GM12878 (cell line): ENCODE data around the gene DGKQ. TPM values are rescaled to one million over a fixed set of nuclear protein-coding genes. Genes with fewer than 3 reads are reported as not detected.

Experiments
- ATAC-seq: fragments of 200-7000 bp; cut with Tn5 transposase; 3 replicates; pipeline ENCODE4 v1.9.1; 2020; ENCODE audit warnings: mild to moderate bottlenecking, moderate library complexity
- BruUV-seq: library from RNA; stranded (reverse); fragments of 400-500 nt; replicated peaks from 2 replicates; lab custom pipeline; 2021; lab: Mats Ljungman, UMichigan
- CTCF ChIA-PET: fragments of 300-600 bp; sonication (Branson Sonifier 250); formaldehyde crosslinking; extraction: SDS; loops from one replicate; lab custom pipeline; 2021; ENCODE audit warnings: inconsistent platforms; lab: Yijun Ruan, JAX
- POLR2A ChIA-PET: fragments of 350-600 bp; formaldehyde crosslinking; extraction: SDS; loops from one replicate; lab custom pipeline; 2021; ENCODE audit warnings: inconsistent platforms; lab: Charles Lee
- RAD21 ChIA-PET: fragments of 300-600 bp; sonication (Branson Sonifier 250); formaldehyde crosslinking; loops from one replicate; lab custom pipeline; 2023; ENCODE audit warnings: antibody characterized with exemption; ENCODE audit not compliant: unreplicated experiment; lab: Charles Lee
- SMC1A ChIA-PET: fragments of 300-600 bp; sonication (Branson Sonifier 250); formaldehyde crosslinking; loops from one replicate; lab custom pipeline; 2023; ENCODE audit not compliant: unreplicated experiment, uncharacterized antibody; lab: Charles Lee
- DNase-seq: peaks from one replicate; pipeline ENCODE4 v3.0.0-alpha.2; 2011; ENCODE audit warnings: low read depth, low spot score
- FAIRE-seq: peaks from 3 replicates; lab custom pipeline; 2011; peaks lifted over from hg19 to GRCh38; lab: Jason Lieb, UNC
- H2AFZ ChIP-seq: 2 replicates; pipeline ENCODE4 v1.6.0; 2011; ENCODE audit warnings: low read depth, low read length, control low read depth; ENCODE audit not compliant: control insufficient read depth
- H3K27ac ChIP-seq: 2 replicates; pipeline ENCODE4 v1.5.1; 2011; ENCODE audit warnings: control low read depth; ENCODE audit not compliant: control insufficient read depth, insufficient read depth
- H3K27me3 ChIP-seq, 2 experiments: replicated peaks in 1 of 2; 2 replicates each; pipeline versions ENCODE4 v1.6.0 to v1.6.1; 2011; ENCODE audit warnings: low read length in 1 of 2; ENCODE audit not compliant: control insufficient read depth in 2 of 2, insufficient read depth in 2 of 2
- H3K36me3 ChIP-seq, 2 experiments: 2 replicates each; pipeline ENCODE4 v1.5.1; 2011; ENCODE audit warnings: low read length in 1 of 2; ENCODE audit not compliant: control insufficient read depth in 2 of 2, insufficient read depth in 2 of 2
- H3K4me1 ChIP-seq: 2 replicates; pipeline ENCODE4 v1.6.1; 2011; ENCODE audit warnings: mild to moderate bottlenecking, low read length, moderate library complexity, mixed read lengths; ENCODE audit not compliant: control insufficient read depth, insufficient read depth
- H3K4me2 ChIP-seq: 2 replicates; pipeline ENCODE4 v1.6.0; 2011; ENCODE audit warnings: control low read depth; ENCODE audit not compliant: control insufficient read depth, insufficient read depth
- H3K4me3 ChIP-seq: fragments of 200-600 bp; sonication (generic); 2 replicates; pipeline ENCODE4 v1.5.1; 2016
- H3K79me2 ChIP-seq: 2 replicates; pipeline ENCODE4 v1.6.0; 2011; ENCODE audit warnings: low read length; ENCODE audit not compliant: control insufficient read depth, insufficient read depth
- H3K9ac ChIP-seq: 2 replicates; pipeline ENCODE4 v1.8.0; 2011; ENCODE audit warnings: low read length, control low read depth, mixed read lengths; ENCODE audit not compliant: control insufficient read depth, insufficient read depth
- H3K9me3 ChIP-seq: replicated peaks from 3 replicates; pipeline ENCODE4 v1.5.1; 2011; ENCODE audit warnings: mild to moderate bottlenecking, low read length; ENCODE audit not compliant: control insufficient read depth, insufficient read depth
- H4K20me1 ChIP-seq: 2 replicates; pipeline ENCODE4 v1.6.0; 2011; ENCODE audit not compliant: control insufficient read depth, insufficient read depth
- CHD4 ChIP-seq: fragments of 200-600 bp; sonication (generic); IDR thresholded peaks from 2 replicates; pipeline ENCODE4 v1.6.1; 2016; ENCODE audit warnings: mild to moderate bottlenecking
- EZH2 ChIP-seq: IDR thresholded peaks from 2 replicates; pipeline ENCODE4 v1.6.1; 2012; ENCODE audit warnings: low read depth, mild to moderate bottlenecking, control low read depth, inconsistent platforms, low read length, borderline replicate concordance; ENCODE audit not compliant: control insufficient read depth
- HDAC6 ChIP-seq: fragments of 200-600 bp; sonication (generic); IDR thresholded peaks from one replicate; pipeline ENCODE4 v1.8.0; 2017; ENCODE audit warnings: antibody characterized with exemption; ENCODE audit not compliant: unreplicated experiment
- HDGF ChIP-seq: fragments of 450-650 bp; IDR thresholded peaks from 2 replicates; pipeline ENCODE4 v1.6.1; 2016; ENCODE audit warnings: antibody characterized with exemption
- NFIC ChIP-seq: IDR thresholded peaks from 2 replicates; pipeline ENCODE4 v1.6.1; 2012; ENCODE audit warnings: low read depth, mild to moderate bottlenecking, inconsistent platforms, low read length, moderate library complexity
- POLR2AphosphoS5 ChIP-seq: IDR thresholded peaks from 2 replicates; pipeline ENCODE4 v1.6.1; 2011; ENCODE audit warnings: mild to moderate bottlenecking, low read length, inconsistent platforms
- RAD21 ChIP-seq: IDR thresholded peaks from 2 replicates; pipeline ENCODE4 v1.6.1; 2011; ENCODE audit warnings: mild to moderate bottlenecking, low read depth, low read length, moderate library complexity; ENCODE audit not compliant: insufficient read depth
- RFX5 ChIP-seq: IDR thresholded peaks from 2 replicates; pipeline ENCODE4 v1.6.1; 2011; ENCODE audit warnings: low read depth, low read length, improper control_type of control experiment
- RUNX3 ChIP-seq: IDR thresholded peaks from 2 replicates; pipeline ENCODE4 v1.6.1; 2012; ENCODE audit warnings: low read length, inconsistent platforms
- SMC3 ChIP-seq: IDR thresholded peaks from 2 replicates; pipeline ENCODE4 v1.6.1; 2011; ENCODE audit warnings: low read length, improper control_type of control experiment, borderline replicate concordance
- SPI1 ChIP-seq: IDR thresholded peaks from 2 replicates; pipeline ENCODE4 v1.6.1; 2011; ENCODE audit warnings: low read depth, mild to moderate bottlenecking, low read length, moderate library complexity, borderline replicate concordance; ENCODE audit not compliant: insufficient read depth
- TAF1 ChIP-seq: IDR thresholded peaks from 2 replicates; pipeline ENCODE4 v1.6.1; 2011; ENCODE audit warnings: mild to moderate bottlenecking, low read depth, low read length, borderline replicate concordance
- WRNIP1 ChIP-seq: IDR thresholded peaks from 2 replicates; pipeline ENCODE4 v1.6.1; 2011; ENCODE audit warnings: low read depth, low read length, improper control_type of control experiment, borderline replicate concordance
- WGBS: methylation state at CpG from one replicate; pipeline ENCODE4 v1.1.6; 2016; ENCODE audit warnings: low lambda C conversion rate; ENCODE audit not compliant: insufficient replicate concordance, insufficient coverage; ENCODE audit errors: missing lambda C conversion rate; 5-methylcytosine and 5-hydroxymethylcytosine counted together
- in situ Hi-C: fragments of 300-500 bp; cut with MboI; formaldehyde crosslinking; loops from 9 replicates; pipeline ENCODE4 v1.14.3; 2018; ENCODE audit warnings: mixed read lengths
- intact Hi-C: fragments of 100-400 bp; cut with micrococcal nuclease; formaldehyde crosslinking; loops from one replicate; pipeline ENCODE4 v1.14.2; 2022; ENCODE audit not compliant: unreplicated experiment
- polyA plus RNA-seq, 11 experiments: library from polyadenylated mRNA; depleted of rRNA in 4 of 11; unstranded in 6 of 11; stranded (reverse) in 5 of 11; fragments of >200 nt; fragmentation: Nextera tagmentation in 4 of 11; fragmentation: Illumina TruSeq in 1 of 11; extraction: Ambion mirVana in 4 of 11; extraction: Trizol in 1 of 11; gene quantifications; 1 replicate in 1 of 11; 2 replicates in 10 of 11; pipeline versions ENCODE4 v1.2.1 to v1.2.3, GENCODE V29; 2011 to 2016; ENCODE audit warnings: inconsistent platforms in 2 of 11, missing spikeins in 2 of 11, low read depth in 1 of 11
- total RNA-seq, 4 experiments: library from RNA; depleted of rRNA in 3 of 4; stranded (reverse); fragments of >200 nt in 3 of 4; fragmentation: Illumina TruSeq in 1 of 4; extraction: Trizol in 1 of 4; gene quantifications; 2 replicates each; pipeline versions ENCODE4 v1.2.1 to v1.2.3, GENCODE V29; 2013 to 2021
- TF ChIP-seq, protein P1 (sequence below): fragments of 450-650 bp; conservative IDR thresholded peaks from 2 replicates; pipeline ENCODE4 v1.6.1; 2017; ENCODE audit warnings: mild to moderate bottlenecking, moderate library complexity
- TF ChIP-seq, protein P2 (sequence below): fragments of 450-650 bp; IDR thresholded peaks from 2 replicates; pipeline ENCODE4 v1.6.1; 2016; ENCODE audit warnings: mild to moderate bottlenecking
- TF ChIP-seq, protein P3 (sequence below): IDR thresholded peaks from 2 replicates; pipeline ENCODE4 v1.6.1; 2011; ENCODE audit warnings: borderline replicate concordance, low read depth, mild to moderate bottlenecking, moderate library complexity, low read length; ENCODE audit not compliant: insufficient read depth, poor library complexity, severe bottlenecking
- TF ChIP-seq, protein P4 (sequence below): fragments of 450-650 bp; IDR thresholded peaks from 2 replicates; pipeline ENCODE4 v1.6.1; 2016; ENCODE audit warnings: mild to moderate bottlenecking

DGKQ gene
- total and polyA plus RNA-seq, 10 of the 15 experiments (the other 5 are each of a cell fraction or from before 2014, with no cell fraction given), result 0.11 to 10.5 (median 1.4) TPM

DNA sequence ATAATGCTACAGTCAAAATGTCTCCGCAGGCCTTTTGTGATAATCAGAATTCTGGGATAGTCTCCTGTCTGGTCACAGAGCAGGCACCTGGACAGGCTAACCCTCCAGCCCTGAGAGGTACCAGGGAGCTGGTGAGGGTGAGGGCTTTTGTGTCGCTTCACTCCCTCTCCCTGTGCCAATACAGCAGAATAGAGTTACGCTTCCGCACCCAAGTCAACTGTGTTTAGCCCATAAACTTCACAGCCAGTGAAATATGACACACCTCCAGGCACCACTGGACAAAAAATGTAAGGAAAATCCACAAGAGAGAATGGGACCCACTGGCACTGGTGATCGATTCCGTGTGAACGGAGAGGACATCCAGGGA lies 42.6 kb downstream of the DGKQ start:
- peak overlapping the region; percentile 90; the same call in 1 of the 2 replicates for H3K27ac ChIP-seq
- no peak for ATAC-seq
- TF ChIP-seq SMC3 (no peak), RFX5 (no peak), TAF1 (no peak), HDAC6 (no peak), POLR2AphosphoS5 (no peak), RUNX3 (peak; percentile 36), EZH2 (no peak), CHD4 (no peak), WRNIP1 (no peak), SPI1 (no peak), RAD21 (no peak), NFIC (0 out of 2 replicates have a peak, but pooled peaks have one; percentile 20), HDGF (no peak)
- TF ChIP-seq, protein P1, sequence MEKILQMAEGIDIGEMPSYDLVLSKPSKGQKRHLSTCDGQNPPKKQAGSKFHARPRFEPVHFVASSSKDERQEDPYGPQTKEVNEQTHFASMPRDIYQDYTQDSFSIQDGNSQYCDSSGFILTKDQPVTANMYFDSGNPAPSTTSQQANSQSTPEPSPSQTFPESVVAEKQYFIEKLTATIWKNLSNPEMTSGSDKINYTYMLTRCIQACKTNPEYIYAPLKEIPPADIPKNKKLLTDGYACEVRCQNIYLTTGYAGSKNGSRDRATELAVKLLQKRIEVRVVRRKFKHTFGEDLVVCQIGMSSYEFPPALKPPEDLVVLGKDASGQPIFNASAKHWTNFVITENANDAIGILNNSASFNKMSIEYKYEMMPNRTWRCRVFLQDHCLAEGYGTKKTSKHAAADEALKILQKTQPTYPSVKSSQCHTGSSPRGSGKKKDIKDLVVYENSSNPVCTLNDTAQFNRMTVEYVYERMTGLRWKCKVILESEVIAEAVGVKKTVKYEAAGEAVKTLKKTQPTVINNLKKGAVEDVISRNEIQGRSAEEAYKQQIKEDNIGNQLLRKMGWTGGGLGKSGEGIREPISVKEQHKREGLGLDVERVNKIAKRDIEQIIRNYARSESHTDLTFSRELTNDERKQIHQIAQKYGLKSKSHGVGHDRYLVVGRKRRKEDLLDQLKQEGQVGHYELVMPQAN, result no peak
- TF ChIP-seq, protein P2, sequence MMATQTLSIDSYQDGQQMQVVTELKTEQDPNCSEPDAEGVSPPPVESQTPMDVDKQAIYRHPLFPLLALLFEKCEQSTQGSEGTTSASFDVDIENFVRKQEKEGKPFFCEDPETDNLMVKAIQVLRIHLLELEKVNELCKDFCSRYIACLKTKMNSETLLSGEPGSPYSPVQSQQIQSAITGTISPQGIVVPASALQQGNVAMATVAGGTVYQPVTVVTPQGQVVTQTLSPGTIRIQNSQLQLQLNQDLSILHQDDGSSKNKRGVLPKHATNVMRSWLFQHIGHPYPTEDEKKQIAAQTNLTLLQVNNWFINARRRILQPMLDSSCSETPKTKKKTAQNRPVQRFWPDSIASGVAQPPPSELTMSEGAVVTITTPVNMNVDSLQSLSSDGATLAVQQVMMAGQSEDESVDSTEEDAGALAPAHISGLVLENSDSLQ, result no peak
- TF ChIP-seq, protein P3, sequence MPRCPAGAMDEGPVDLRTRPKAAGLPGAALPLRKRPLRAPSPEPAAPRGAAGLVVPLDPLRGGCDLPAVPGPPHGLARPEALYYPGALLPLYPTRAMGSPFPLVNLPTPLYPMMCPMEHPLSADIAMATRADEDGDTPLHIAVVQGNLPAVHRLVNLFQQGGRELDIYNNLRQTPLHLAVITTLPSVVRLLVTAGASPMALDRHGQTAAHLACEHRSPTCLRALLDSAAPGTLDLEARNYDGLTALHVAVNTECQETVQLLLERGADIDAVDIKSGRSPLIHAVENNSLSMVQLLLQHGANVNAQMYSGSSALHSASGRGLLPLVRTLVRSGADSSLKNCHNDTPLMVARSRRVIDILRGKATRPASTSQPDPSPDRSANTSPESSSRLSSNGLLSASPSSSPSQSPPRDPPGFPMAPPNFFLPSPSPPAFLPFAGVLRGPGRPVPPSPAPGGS, result no peak
- TF ChIP-seq, protein P4, sequence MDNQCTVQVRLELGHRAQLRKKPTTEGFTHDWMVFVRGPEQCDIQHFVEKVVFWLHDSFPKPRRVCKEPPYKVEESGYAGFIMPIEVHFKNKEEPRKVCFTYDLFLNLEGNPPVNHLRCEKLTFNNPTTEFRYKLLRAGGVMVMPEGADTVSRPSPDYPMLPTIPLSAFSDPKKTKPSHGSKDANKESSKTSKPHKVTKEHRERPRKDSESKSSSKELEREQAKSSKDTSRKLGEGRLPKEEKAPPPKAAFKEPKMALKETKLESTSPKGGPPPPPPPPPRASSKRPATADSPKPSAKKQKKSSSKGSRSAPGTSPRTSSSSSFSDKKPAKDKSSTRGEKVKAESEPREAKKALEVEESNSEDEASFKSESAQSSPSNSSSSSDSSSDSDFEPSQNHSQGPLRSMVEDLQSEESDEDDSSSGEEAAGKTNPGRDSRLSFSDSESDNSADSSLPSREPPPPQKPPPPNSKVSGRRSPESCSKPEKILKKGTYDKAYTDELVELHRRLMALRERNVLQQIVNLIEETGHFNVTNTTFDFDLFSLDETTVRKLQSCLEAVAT, result peak; percentile 87
- ChIA-PET RAD21 (interaction anchor here (8.6 kb wide), 1 partner anchor 56 kb away, joined by 48 read pairs; the partner anchor contains the start of gene IDUA), CTCF (interaction anchor here (1.0 to 1.4 kb wide), 3 partner anchors 34 to 56 kb away, joined by 3 to 6 read pairs (median 5); partner anchors contain the start of gene IDUA), POLR2A (interaction anchor here (1.2 to 1.9 kb wide), 2 partner anchors 8 to 9 kb away, joined by 4 read pairs; no protein-coding TSS in a partner anchor), SMC1A (interaction anchor here (0.9 to 1.5 kb wide), 3 partner anchors 10 to 56 kb away, joined by 3 to 4 read pairs (median 3); partner anchors contain the start of gene IDUA)
- no peak for DNase-seq
- in situ Hi-C loops, result no loop called here
- peak overlapping the region; percentile 89 for H3K9ac ChIP-seq
- no TSS peak for BruUV-seq
- peak overlapping the region; percentile 81 for H3K4me3 ChIP-seq
- no peaks in the 10 kb centered on the region for H3K27me3 ChIP-seq
- no peaks in the 10 kb centered on the region for H3K9me3 ChIP-seq
- peak overlapping the region; percentile 85 for H3K4me2 ChIP-seq
- H3K79me2 ChIP-seq, result peaks cover 51% of the 10 kb centered on the region
- no peak overlapping the region for H2AFZ ChIP-seq
- H3K36me3 ChIP-seq, result peaks cover 0 to 4% of the 10 kb centered on the region in 2 experiments; a peak in 2 of 4 replicates
- peaks cover 12% of the 10 kb centered on the region; the same call in 1 of the 2 replicates for H4K20me1 ChIP-seq
- peaks cover 20% of the 10 kb centered on the region for H3K4me1 ChIP-seq
- 96% methylated on average over 7 of the region's 7 CpGs for WGBS
- intact Hi-C loops, result loop anchor here (10.0 kb wide), 1 partner anchor 256 kb away; the partner anchor contains the start of genes ATP5ME and MYL5
- FAIRE-seq, result no peak
